H1 (cell line): ENCODE data around the gene SMC3. TPM values are rescaled to one million over a fixed set of nuclear protein-coding genes. Genes with fewer than 3 reads are reported as not detected.

Source experiments
- CTCF ChIA-PET: fragments of 300-600 bp; sonication (Branson Sonifier 250); formaldehyde crosslinking; loops from one replicate; lab custom pipeline; 2021; ENCODE audit not compliant: partially characterized antibody; lab: Charles Lee
- POLR2A ChIA-PET: fragments of 300-600 bp; sonication (Branson Sonifier 250); formaldehyde crosslinking; loops from one replicate; lab custom pipeline; 2021; ENCODE audit warnings: inconsistent platforms; ENCODE audit not compliant: partially characterized antibody; lab: Charles Lee
- DNase-seq, 2 experiments: peaks; one replicate each; pipeline versions ENCODE4 v3.0.0 to v3.0.0-alpha.2; 2010 to 2022; ENCODE audit warnings: low spot score in 2 of 2, low read depth in 1 of 2, mixed read lengths in 1 of 2
- FAIRE-seq: peaks from 2 replicates; lab custom pipeline; 2011; peaks lifted over from hg19 to GRCh38; lab: Jason Lieb, UNC
- H2AFZ ChIP-seq: 2 replicates; pipeline ENCODE4 v1.8.1; 2012; ENCODE audit warnings: low read length, inconsistent platforms
- H2AK5ac ChIP-seq: 2 replicates; pipeline ENCODE4 v1.6.1; 2013; ENCODE audit warnings: low read depth, low read length
- H2BK120ac ChIP-seq: replicated peaks from 2 replicates; pipeline ENCODE3; 2013; ENCODE audit warnings: low read depth, low read length, inconsistent platforms
- H2BK12ac ChIP-seq: 2 replicates; pipeline ENCODE4 v1.6.1; 2013; ENCODE audit warnings: low read depth, low read length
- H2BK15ac ChIP-seq: 2 replicates; pipeline ENCODE4 v1.6.1; 2013; ENCODE audit warnings: low read length
- H2BK20ac ChIP-seq: 2 replicates; pipeline ENCODE4 v1.6.1; 2013; ENCODE audit warnings: low read length
- H2BK5ac ChIP-seq: 2 replicates; pipeline ENCODE4 v1.6.1; 2013; ENCODE audit warnings: low read depth, low read length
- H3K14ac ChIP-seq: 2 replicates; pipeline ENCODE4 v1.6.1; 2013; ENCODE audit warnings: inconsistent platforms; ENCODE audit not compliant: insufficient read length
- H3K18ac ChIP-seq: 2 replicates; pipeline ENCODE4 v1.6.1; 2013; ENCODE audit warnings: low read length; ENCODE audit errors: extremely low read depth
- H3K23ac ChIP-seq: 2 replicates; pipeline ENCODE4 v1.6.1; 2013; ENCODE audit warnings: inconsistent platforms; ENCODE audit not compliant: insufficient read length
- H3K23me2 ChIP-seq: 2 replicates; pipeline ENCODE4 v1.6.1; 2013; ENCODE audit warnings: low read depth, low read length
- H3K27ac ChIP-seq: 2 replicates; pipeline ENCODE4 v1.6.1; 2011; ENCODE audit warnings: low read depth, low read length, inconsistent platforms
- H3K27me3 ChIP-seq, 4 experiments: replicated peaks in 1 of 4; 1 replicate in 1 of 4; 2 replicates in 3 of 4; pipeline versions ENCODE4 v1.6.1 to v1.8.1; 2011 to 2013; ENCODE audit warnings: low read length in 3 of 4, mild to moderate bottlenecking in 3 of 4, inconsistent platforms in 2 of 4, mixed read lengths in 2 of 4, moderate library complexity in 1 of 4; ENCODE audit not compliant: control insufficient read depth in 3 of 4, insufficient read depth in 3 of 4; ENCODE audit errors: extremely low read depth in 1 of 4
- H3K36me3 ChIP-seq, 4 experiments: 2 replicates each; pipeline versions ENCODE4 v1.6.1 to v1.8.1; 2011 to 2013; ENCODE audit warnings: mild to moderate bottlenecking in 4 of 4, low read length in 3 of 4, moderate library complexity in 2 of 4, control low read depth in 1 of 4, inconsistent platforms in 1 of 4; ENCODE audit not compliant: insufficient read depth in 4 of 4, control insufficient read depth in 2 of 4
- H3K4ac ChIP-seq: replicated peaks from 2 replicates; pipeline ENCODE3; 2013; ENCODE audit warnings: low read length, low read depth, mixed read lengths, inconsistent platforms; ENCODE audit not compliant: insufficient read length
- H3K4me1 ChIP-seq, 4 experiments: replicated peaks in 1 of 4; 1 replicate in 1 of 4; 2 replicates in 3 of 4; pipeline versions ENCODE4 v1.6.1 to v1.8.1; 2011 to 2013; ENCODE audit warnings: low read length in 3 of 4, inconsistent platforms in 2 of 4, mixed read lengths in 1 of 4; ENCODE audit not compliant: insufficient read depth in 4 of 4, control insufficient read depth in 3 of 4
- H3K4me2 ChIP-seq, 2 experiments: 2 replicates each; pipeline versions ENCODE4 v1.6.1 to v1.8.1; 2011 to 2013; ENCODE audit warnings: low read depth in 2 of 2, low read length in 2 of 2, control low read depth in 1 of 2, inconsistent platforms in 1 of 2, mild to moderate bottlenecking in 1 of 2; ENCODE audit not compliant: insufficient read depth in 1 of 2
- H3K4me3 ChIP-seq, 4 experiments: fragments of 200-600, 300-600 bp in 1 of 4; sonication (generic), shearing (Covaris generic), sonication (Bioruptor Twin) in 1 of 4; 2 replicates each; pipeline versions ENCODE4 v1.5.1 to v1.8.1; 2011 to 2016; ENCODE audit warnings: low read length in 4 of 4, low read depth in 3 of 4, control low read depth in 2 of 4, inconsistent platforms in 2 of 4, mild to moderate bottlenecking in 2 of 4, mixed read lengths in 1 of 4, moderate library complexity in 1 of 4; ENCODE audit not compliant: insufficient read depth in 2 of 4; ENCODE audit errors: extremely low read depth in 1 of 4
- H3K56ac ChIP-seq: replicated peaks from 2 replicates; pipeline ENCODE3; 2013; ENCODE audit warnings: low read depth, mild to moderate bottlenecking, mixed read lengths, low read length, inconsistent platforms; ENCODE audit not compliant: insufficient read length
- H3K79me1 ChIP-seq: 2 replicates; pipeline ENCODE4 v1.6.1; 2013; ENCODE audit warnings: low read depth, low read length, control low read depth
- H3K79me2 ChIP-seq, 2 experiments: 2 replicates each; pipeline versions ENCODE4 v1.6.1 to v1.8.1; 2012 to 2013; ENCODE audit warnings: low read length in 2 of 2, mild to moderate bottlenecking in 2 of 2, inconsistent platforms in 1 of 2; ENCODE audit not compliant: insufficient read depth in 2 of 2, control insufficient read depth in 1 of 2
- H3K9ac ChIP-seq, 4 experiments: replicated peaks in 1 of 4; 1 replicate in 1 of 4; 2 replicates in 3 of 4; pipeline versions ENCODE4 v1.6.1 to v1.8.1; 2011 to 2013; ENCODE audit warnings: low read depth in 3 of 4, low read length in 3 of 4, control low read depth in 2 of 4, mild to moderate bottlenecking in 2 of 4, moderate library complexity in 2 of 4, inconsistent platforms in 1 of 4; ENCODE audit errors: extremely low read depth in 1 of 4
- H3K9me3 ChIP-seq, 2 experiments: 2 replicates each; pipeline versions ENCODE4 v1.6.1 to v1.8.1; 2012 to 2013; ENCODE audit warnings: mild to moderate bottlenecking in 2 of 2, moderate library complexity in 2 of 2, control low read depth in 1 of 2, inconsistent platforms in 1 of 2, low read depth in 1 of 2, low read length in 1 of 2, mixed read lengths in 1 of 2; ENCODE audit not compliant: insufficient read depth in 2 of 2
- H4K20me1 ChIP-seq, 2 experiments: replicated peaks in 1 of 2; 2 replicates each; pipeline versions ENCODE3 to v1.8.1; 2011 to 2013; ENCODE audit warnings: inconsistent platforms in 2 of 2, low read length in 2 of 2, mild to moderate bottlenecking in 1 of 2; ENCODE audit not compliant: insufficient read depth in 2 of 2, control insufficient read depth in 1 of 2
- H4K5ac ChIP-seq: 2 replicates; pipeline ENCODE4 v1.6.1; 2013; ENCODE audit warnings: low read length, low read depth, mixed read lengths, inconsistent platforms; ENCODE audit not compliant: insufficient read length
- H4K8ac ChIP-seq: 2 replicates; pipeline ENCODE4 v1.8.0; 2013; ENCODE audit warnings: mild to moderate bottlenecking, moderate library complexity, low read length, inconsistent platforms; ENCODE audit not compliant: insufficient read depth; ENCODE audit errors: extremely low read depth
- H4K91ac ChIP-seq: replicated peaks from 2 replicates; pipeline ENCODE3; 2013; ENCODE audit warnings: low read length, mixed read lengths, inconsistent platforms; ENCODE audit not compliant: insufficient read length
- CREB1 ChIP-seq: IDR thresholded peaks from 2 replicates; pipeline ENCODE4 v1.6.1; 2012; ENCODE audit warnings: inconsistent platforms
- E2F6 ChIP-seq: IDR thresholded peaks from 2 replicates; pipeline ENCODE4 v1.6.1; 2012; ENCODE audit warnings: inconsistent platforms
- EGR1 ChIP-seq: IDR thresholded peaks from 2 replicates; pipeline ENCODE4 v1.6.1; 2011; ENCODE audit warnings: low read depth, low read length, borderline replicate concordance
- HDAC6 ChIP-seq: IDR thresholded peaks from one replicate; pipeline ENCODE4 v1.7.1; 2012; ENCODE audit warnings: low read depth, mild to moderate bottlenecking, inconsistent platforms, low read length, moderate library complexity
- KDM4A ChIP-seq: IDR thresholded peaks from one replicate; pipeline ENCODE4 v1.7.1; 2012; ENCODE audit warnings: low read depth, mild to moderate bottlenecking, moderate library complexity, low read length, inconsistent platforms; ENCODE audit not compliant: severe bottlenecking
- MAX ChIP-seq: IDR thresholded peaks from 2 replicates; pipeline ENCODE4 v1.6.1; 2012; ENCODE audit warnings: inconsistent platforms
- NANOG ChIP-seq: IDR thresholded peaks from 2 replicates; pipeline ENCODE4 v1.6.1; 2011; ENCODE audit warnings: low read length, low read depth, mild to moderate bottlenecking, inconsistent platforms; ENCODE audit not compliant: insufficient read depth, poor library complexity, severe bottlenecking
- POU5F1 ChIP-seq: IDR thresholded peaks from 2 replicates; pipeline ENCODE4 v1.6.1; 2011; ENCODE audit warnings: low read depth, mild to moderate bottlenecking, low read length, moderate library complexity
- RXRA ChIP-seq: IDR thresholded peaks from 2 replicates; pipeline ENCODE4 v1.6.1; 2011; ENCODE audit warnings: low read depth, mild to moderate bottlenecking, low read length, moderate library complexity; ENCODE audit not compliant: insufficient read depth
- SP1 ChIP-seq: IDR thresholded peaks from 2 replicates; pipeline ENCODE4 v1.6.1; 2011; ENCODE audit warnings: low read depth, low read length
- SP4 ChIP-seq: IDR thresholded peaks from 2 replicates; pipeline ENCODE4 v1.6.1; 2012; ENCODE audit warnings: low read length, inconsistent platforms
- TBP ChIP-seq: IDR thresholded peaks from 2 replicates; pipeline ENCODE4 v1.6.1; 2011; ENCODE audit warnings: low read depth, low read length, improper control_type of control experiment
- TEAD4 ChIP-seq: IDR thresholded peaks from 2 replicates; pipeline ENCODE4 v1.6.1; 2012; ENCODE audit warnings: low read depth, low read length, inconsistent platforms, mixed read lengths
- WGBS, 2 experiments: shearing (Covaris generic) in 1 of 2; methylation state at CpG; one replicate each; pipeline versions ENCODE4 v1.1.6 to v1.1.7; 2013 to 2015; ENCODE audit warnings: low lambda C conversion rate in 2 of 2, mixed read lengths in 2 of 2, inconsistent platforms in 1 of 2, low coverage in 1 of 2, missing lambda C conversion rate in 1 of 2; ENCODE audit not compliant: insufficient replicate concordance in 2 of 2, insufficient coverage in 1 of 2, insufficient read length in 1 of 2; ENCODE audit errors: extremely low coverage in 1 of 2, missing lambda C conversion rate in 1 of 2; 5-methylcytosine and 5-hydroxymethylcytosine counted together
- polyA plus RNA-seq, 7 experiments: library from polyadenylated mRNA; depleted of rRNA in 3 of 7; stranded (reverse) in 5 of 7; unstranded in 2 of 7; fragments of >200 nt in 5 of 7; fragments of 200-250 nt in 2 of 7; gene quantifications; 1 replicate in 5 of 7; 2 replicates in 1 of 7; 4 replicates in 1 of 7; pipeline versions ENCODE4 v1.2.1 to v1.2.3, GENCODE V29; 2011 to 2013; ENCODE audit warnings: missing spikeins in 2 of 7, mixed read lengths in 2 of 7
- total RNA-seq: library from RNA; stranded (reverse); fragmentation: NEBNext Ultra II Directional; extraction: Animal tissue kit (Norgen Biotek cat#: 25700); gene quantifications from 2 replicates; pipeline ENCODE4 v1.2.1, GENCODE V29; 2021

The SMC3 gene
- total and polyA plus RNA-seq, 2 of the 8 experiments (the other 6 are each of a cell fraction or from before 2014, with no cell fraction given), result 12.7 to 93.4 TPM

- H3K4me1 ChIP-seq, result peaks cover 12 to 30% (median 15%) of the 10 kb centered on the region in 4 experiments
- H4K20me1 ChIP-seq, result no peaks in the 10 kb centered on the region
- no peak overlapping the region for H3K18ac ChIP-seq
- H3K23ac ChIP-seq, result no peak overlapping the region
- no peak overlapping the region for H2BK5ac ChIP-seq
- H2BK12ac ChIP-seq, result no peak overlapping the region
- H3K4ac ChIP-seq, result no peak overlapping the region
- H2BK120ac ChIP-seq, result no peak overlapping the region
- H3K4me3 ChIP-seq, result peak overlapping the region in 1 of 4 experiments; percentile 30; a peak in 2 of 8 replicates
- H4K91ac ChIP-seq, result no peak overlapping the region
- no peak overlapping the region for H4K8ac ChIP-seq
- H3K14ac ChIP-seq, result no peak overlapping the region
- CTCF ChIA-PET, result interaction anchor here (0.6 to 6.3 kb wide), 9 partner anchors 21 to 1499 kb away, joined by 3 to 51 read pairs (median 5); no protein-coding TSS in a partner anchor
- H2BK15ac ChIP-seq, result no peak overlapping the region
- no peak overlapping the region for H2AK5ac ChIP-seq
- H3K36me3 ChIP-seq, result no peaks in the 10 kb centered on the region; a peak in 1 of 8 replicates
- H3K27ac ChIP-seq, result no peak overlapping the region
- H4K5ac ChIP-seq, result no peak overlapping the region
- FAIRE-seq (peak; percentile 98), DNase-seq (no peak)
- H2AFZ ChIP-seq, result no peak overlapping the region
- H3K79me2 ChIP-seq, result no peaks in the 10 kb centered on the region
- no peaks in the 10 kb centered on the region for H3K9me3 ChIP-seq
- 9% methylated on average over 5 of the region's 5 CpGs; no CpG with 5 or more reads in 1 of the 2 experiments for WGBS, 2 experiments
- no peak overlapping the region for H3K9ac ChIP-seq
- H3K23me2 ChIP-seq, result peaks cover 10% of the 10 kb centered on the region
- H3K56ac ChIP-seq, result no peak overlapping the region
- no peak overlapping the region for H2BK20ac ChIP-seq
- H3K27me3 ChIP-seq, result peaks cover 30 to 44% (median 38%) of the 10 kb centered on the region in 4 experiments
- POLR2A ChIA-PET, result interaction anchor here (0.6 to 1.2 kb wide), 2 partner anchors 12 to 27 kb away, joined by 3 read pairs; no protein-coding TSS in a partner anchor
- peak overlapping the region; percentile 11 to 42; a peak in 3 of 4 replicates for H3K4me2 ChIP-seq
- H3K79me1 ChIP-seq, result no peaks in the 10 kb centered on the region
- TF ChIP-seq E2F6, result peak; percentile 19; the same call in 1 of the 2 replicates
- peak; percentile 27; the same call in 1 of the 2 replicates for TF ChIP-seq CREB1
- peak; percentile 67; the same call in 1 of the 2 replicates for TF ChIP-seq RXRA
- no peak for TF ChIP-seq KDM4A
- TF ChIP-seq SP1, result peak; percentile 77
- no peak for TF ChIP-seq EGR1
- TF ChIP-seq TEAD4, result no peak
- peak; percentile 45; the same call in 1 of the 2 replicates for TF ChIP-seq MAX
- no peak for TF ChIP-seq POU5F1
- peak; percentile 65 for TF ChIP-seq NANOG
- no peak for TF ChIP-seq TBP
- TF ChIP-seq SP4, result no peak
- no peak for TF ChIP-seq HDAC6
These were observed 73.8 kb downstream of the SMC3 start for GRCh38 chr10:110641256-110641655.
